IPS DF 19.7 (cell line): ENCODE measurements around the gene RMP24.
"Not testable (repeated sequence)": the region's sequence is repeated elsewhere in the genome, so short reads cannot be mapped to it uniquely, and the experiment has no call there.

ENCODE experiments used
- DNase-seq: peaks from one replicate; pipeline ENCODE4 v3.0.0-alpha.2; 2013; ENCODE audit warnings: low read depth, low spot score

RMP24 gene

GRCh38 chr18:35967866-35968265 lies 4.6 kb upstream of the RMP24 start:
- not testable (repeated sequence) for DNase-seq

DNA sequence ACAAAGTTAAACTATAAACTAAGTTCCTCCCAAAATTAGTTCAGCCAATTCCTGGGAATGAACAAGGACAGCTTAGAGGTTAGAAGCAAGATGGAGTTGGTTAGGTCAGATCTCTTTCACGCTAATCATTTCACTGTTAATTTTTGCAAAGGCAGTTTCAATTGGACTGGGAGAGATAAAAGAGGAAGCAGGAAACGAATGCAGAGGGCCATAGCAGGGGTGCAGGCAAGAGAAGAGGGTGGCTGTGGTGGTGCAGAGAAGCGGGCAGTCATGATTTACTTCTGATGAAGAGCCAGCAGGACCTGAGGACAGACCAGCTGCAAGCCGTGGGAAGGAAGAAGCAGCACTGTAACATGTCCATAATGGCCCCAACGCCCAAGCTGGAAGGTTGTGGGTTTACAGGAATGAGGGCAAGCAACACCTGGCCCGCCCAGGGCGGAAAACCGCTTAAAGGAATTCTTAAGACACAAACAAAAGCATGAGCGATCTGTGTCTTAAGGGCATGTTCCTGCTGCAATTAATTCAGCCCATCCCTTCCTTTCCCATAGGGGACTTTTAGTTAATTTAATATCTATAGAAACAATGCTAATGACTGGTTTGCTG lies 4.1 kb upstream of the RMP24 start:
- DNase-seq: no peak

GRCh38 chr18:35969676-35970075 lies 2.8 kb upstream of the RMP24 start:
- DNase-seq: no peak

- DNase-seq: no peak
These were observed 750 bp upstream of the RMP24 start for GRCh38 chr18:35971661-35972196.

GRCh38 chr18:35973650-35974049 lies 1.2 kb downstream of the RMP24 start:
- DNase-seq: no peak

GRCh38 chr18:35974181-35974580 lies 1.7 kb downstream of the RMP24 start:
- no peak for DNase-seq

DNA sequence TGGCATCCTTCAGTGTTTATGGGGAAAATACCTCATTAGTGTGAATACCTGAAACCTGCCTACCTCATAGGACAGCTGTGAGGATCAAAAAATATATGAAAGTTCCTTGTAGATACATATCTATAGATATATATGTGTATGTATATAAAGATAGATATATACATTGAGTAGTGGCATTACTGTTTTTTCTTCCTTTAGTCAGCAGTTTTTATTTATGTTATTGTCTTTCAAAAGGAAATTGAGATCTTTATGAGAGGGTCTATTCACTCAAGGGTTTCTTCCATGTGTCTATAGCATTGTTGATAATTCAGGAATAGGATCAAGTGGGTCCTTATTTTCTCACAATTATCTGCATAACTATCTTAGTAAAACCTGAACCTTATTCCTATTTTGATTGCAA lies 6.6 kb downstream of the RMP24 start:
- no peak for DNase-seq

DNA sequence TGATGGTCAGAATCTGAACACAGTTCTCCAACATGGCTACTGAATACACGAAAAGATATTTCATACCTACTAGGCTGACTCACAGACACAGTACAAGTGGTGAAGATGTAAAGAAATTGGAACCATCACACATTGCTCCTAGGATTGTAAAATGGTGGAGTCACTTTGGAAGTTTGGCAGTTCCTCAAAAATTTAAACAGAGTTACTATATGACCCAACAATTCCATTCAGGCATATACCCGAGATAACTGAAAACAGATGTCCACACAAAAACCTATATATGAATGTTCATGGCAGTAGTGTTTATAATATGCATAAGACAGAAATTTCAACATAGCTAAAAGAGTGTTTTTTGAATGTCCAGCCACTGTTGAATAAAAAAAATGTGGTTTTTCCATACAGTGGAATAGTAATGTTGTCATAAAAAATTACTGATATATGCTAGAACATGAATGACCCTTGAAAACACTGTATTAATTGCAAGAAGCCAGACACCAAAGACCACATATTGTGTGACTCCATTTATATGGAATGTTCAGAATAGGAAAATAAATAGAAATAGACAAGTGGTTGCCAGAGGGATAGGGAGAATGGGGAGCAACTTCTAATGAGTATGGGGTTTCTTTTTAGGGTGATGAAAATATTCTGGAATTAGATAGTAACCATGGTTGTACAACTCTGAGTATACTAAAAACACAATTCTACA lies 10.1 kb downstream of the RMP24 start:
- no peak for DNase-seq

GRCh38 chr18:35983147-35983546 lies 10.7 kb downstream of the RMP24 start:
- no peak for DNase-seq

GRCh38 chr18:35983818-35984217 lies 11.3 kb downstream of the RMP24 start:
- DNase-seq: no peak

GRCh38 chr18:35991696-35992095 lies 19.2 kb downstream of the RMP24 start:
- no peak for DNase-seq

GRCh38 chr18:35993013-35993412 lies 20.5 kb downstream of the RMP24 start:
- no peak for DNase-seq

DNA sequence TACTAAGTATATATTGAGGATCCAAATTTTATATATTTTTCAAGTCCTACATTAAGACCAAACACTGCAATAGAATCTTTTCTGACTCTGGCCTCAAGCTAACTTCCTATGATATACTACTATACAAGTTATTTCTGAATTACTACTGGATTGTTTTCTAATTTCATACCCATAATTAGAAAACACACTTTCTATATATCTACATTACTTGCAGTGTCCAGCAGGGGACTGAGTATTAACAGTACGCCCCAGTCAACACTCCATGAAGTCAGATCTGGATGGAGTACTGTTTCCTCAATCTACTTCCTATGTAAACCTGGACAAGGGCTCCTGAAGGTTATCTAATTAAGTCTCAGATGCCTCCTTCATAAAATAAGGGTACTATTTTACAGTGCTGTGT lies 26.5 kb downstream of the RMP24 start:
- DNase-seq: no peak

GRCh38 chr18:35999925-36000324 lies 27.4 kb downstream of the RMP24 start:
- no peak for DNase-seq

GRCh38 chr18:36006997-36007396 lies 34.5 kb downstream of the RMP24 start:
- no peak for DNase-seq

DNA sequence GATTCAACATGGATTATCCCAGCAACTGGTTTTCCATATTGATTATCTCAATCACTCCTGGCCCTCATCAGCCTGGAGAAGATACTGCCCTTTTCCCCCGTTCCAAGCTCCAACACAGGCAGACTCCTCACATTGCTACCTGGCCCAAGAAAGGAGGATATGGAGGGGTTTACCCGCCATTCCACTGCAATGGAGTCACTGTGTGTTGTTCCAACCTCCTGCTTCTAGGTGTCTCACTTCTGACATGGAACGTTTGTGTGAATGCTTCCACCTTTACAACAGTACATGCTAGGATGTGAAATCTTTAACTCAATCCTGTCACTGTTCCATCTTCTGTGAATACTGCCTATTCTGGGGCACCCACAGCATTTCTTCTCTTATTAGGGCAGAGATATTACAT lies 36.7 kb downstream of the RMP24 start:
- no peak for DNase-seq

DNA sequence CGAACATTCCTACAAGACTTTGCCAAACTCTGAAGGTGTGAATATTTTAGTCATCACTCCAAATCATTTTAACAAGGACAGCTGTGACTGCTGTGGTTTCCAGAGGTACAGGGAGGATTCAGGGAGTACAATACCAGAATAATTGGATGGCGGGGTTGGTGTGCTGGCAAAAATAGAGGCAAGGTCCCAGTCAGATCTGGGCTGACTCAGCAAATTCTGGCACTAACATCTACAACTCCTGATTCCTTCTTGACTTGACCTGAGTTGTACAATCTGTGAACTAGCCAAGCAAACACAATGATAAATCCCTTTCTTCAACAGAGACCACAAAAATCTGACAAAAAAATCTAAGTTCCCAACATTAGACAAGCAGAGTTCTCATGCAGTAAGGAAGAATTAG lies 40.4 kb downstream of the RMP24 start:
- DNase-seq: no peak

- no peak for DNase-seq
These were observed 43.1 kb downstream of the RMP24 start for GRCh38 chr18:36015629-36016028.

GRCh38 chr18:36017232-36017631 lies 44.8 kb downstream of the RMP24 start:
- DNase-seq: no peak

DNA sequence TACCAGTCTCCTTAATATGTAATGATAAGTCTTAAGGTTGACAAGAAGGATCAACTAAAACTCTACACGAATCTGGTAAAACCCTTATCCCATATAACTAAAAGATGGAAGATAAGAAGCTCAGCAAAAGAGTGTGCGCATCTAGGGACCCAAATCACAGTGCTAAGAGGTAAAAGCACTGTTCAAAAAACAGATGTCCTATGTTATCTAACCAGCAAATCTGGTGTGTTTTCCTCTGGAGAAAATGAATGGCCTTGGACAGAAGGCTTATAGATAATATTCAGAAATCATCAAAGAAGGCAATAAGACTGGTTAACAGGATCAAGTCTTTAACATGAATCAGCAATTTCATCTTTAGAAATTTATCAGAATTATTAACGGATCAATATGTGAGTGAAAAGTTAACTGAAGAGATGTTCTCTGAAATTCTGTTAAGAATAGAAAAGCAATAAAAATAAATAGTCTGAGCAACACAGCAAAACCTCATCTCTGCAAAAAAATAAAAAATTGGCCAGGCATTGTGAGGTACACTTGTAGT lies 47.8 kb downstream of the RMP24 start:
- no peak for DNase-seq

DNA sequence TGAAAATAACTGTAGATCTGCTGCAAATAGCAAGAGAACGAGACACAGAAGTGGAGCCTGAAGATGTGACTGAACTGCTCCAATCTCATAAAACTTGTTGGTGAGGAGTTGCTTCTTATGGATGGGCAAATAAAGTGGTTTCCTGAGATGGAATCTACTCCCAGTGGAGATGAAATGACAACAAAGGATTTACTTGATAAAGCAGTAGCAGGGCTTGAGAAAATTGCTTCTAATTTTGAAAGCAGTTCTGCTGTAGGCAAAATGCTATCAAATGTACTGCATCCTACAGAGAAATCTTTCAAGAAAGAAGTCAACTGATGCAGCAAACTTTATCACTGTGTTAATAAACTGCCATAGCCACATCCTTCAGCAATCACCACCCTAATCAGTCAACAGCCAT lies 50.9 kb downstream of the RMP24 start:
- no peak for DNase-seq

DNA sequence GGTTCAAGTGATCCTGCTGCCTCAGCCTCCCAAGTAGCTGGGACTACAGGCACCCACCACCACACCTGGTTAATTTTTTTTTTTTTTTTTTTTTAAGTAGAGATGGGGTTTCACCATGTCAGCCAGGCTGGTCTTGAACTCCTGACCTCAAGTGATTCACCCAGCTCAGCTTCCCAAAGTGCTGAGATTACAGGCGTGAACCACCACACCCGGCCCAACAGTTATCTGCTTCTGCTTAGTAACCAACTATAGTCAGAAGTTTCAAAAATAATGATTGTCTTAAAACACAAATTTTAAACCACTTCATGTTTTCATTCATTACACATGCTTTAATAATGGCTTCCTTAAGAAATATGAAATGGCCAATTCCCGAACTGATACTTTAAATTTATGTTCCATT lies 51.8 kb downstream of the RMP24 start:
- DNase-seq: not testable (repeated sequence)

DNA sequence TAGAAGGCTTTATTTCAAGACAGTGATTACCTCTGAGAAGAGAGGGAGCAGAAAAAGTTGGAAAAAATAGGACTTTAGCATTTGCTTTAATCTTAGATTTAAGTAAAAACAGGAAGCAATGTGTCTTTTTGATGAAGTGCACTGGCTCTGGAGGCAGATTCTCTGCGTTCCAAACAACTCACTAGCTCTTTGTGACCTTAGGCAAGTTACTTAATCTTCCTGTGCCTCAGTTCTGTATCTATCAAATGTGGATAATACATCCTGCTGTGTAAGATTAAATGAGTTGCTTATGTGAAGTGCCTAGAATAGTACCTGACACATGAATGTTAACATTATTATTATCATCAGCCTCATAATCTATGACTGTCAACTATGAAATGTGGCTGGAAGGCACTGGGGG lies 52.5 kb downstream of the RMP24 start:
- DNase-seq: no peak
